Heart right ventricle (tissue), 16 donors: ENCODE data around the gene BORCS6. TPM values are rescaled to one million over a fixed set of nuclear protein-coding genes. Genes with fewer than 3 reads are reported as not detected.

Source experiments
- ATAC-seq, 8 donors: fragments of 200-7000 bp; cut with Tn5 transposase; one replicate each; pipeline ENCODE4 v1.9.1; 2020; ENCODE audit warnings: mild to moderate bottlenecking in 8 of 8, moderate library complexity in 8 of 8, moderate number of reproducible peaks in 1 of 8
- DNase-seq, 2 donors: peaks; one replicate each; pipeline ENCODE4 v3.0.0-alpha.2; 2020
- H3K27ac ChIP-seq, 10 donors: fragments of 200-600 bp; sonication (generic) in 2 of 10; one replicate each; pipeline versions ENCODE4 v1.5.0 to v1.8.0; 2020 to 2022; ENCODE audit warnings: mild to moderate bottlenecking in 3 of 10
- H3K27me3 ChIP-seq, 7 donors: fragments of 200-600 bp; one replicate each; pipeline ENCODE4 v1.8.0; 2021 to 2022; ENCODE audit warnings: mild to moderate bottlenecking in 2 of 7
- H3K36me3 ChIP-seq, 9 donors: fragments of 200-600 bp; sonication (generic) in 1 of 9; one replicate each; pipeline versions ENCODE4 v1.5.0 to v1.8.0; 2020 to 2022; ENCODE audit warnings: mild to moderate bottlenecking in 2 of 9
- H3K4me1 ChIP-seq, 9 donors: fragments of 200-600 bp; sonication (generic) in 1 of 9; one replicate each; pipeline versions ENCODE4 v1.5.0 to v1.8.0; 2020 to 2022; ENCODE audit warnings: mild to moderate bottlenecking in 4 of 9
- H3K4me3 ChIP-seq, 10 donors: fragments of 200-600 bp; sonication (generic) in 2 of 10; one replicate each; pipeline versions ENCODE4 v1.5.0 to v1.8.0; 2020 to 2022; ENCODE audit warnings: mild to moderate bottlenecking in 7 of 10, moderate library complexity in 2 of 10
- H3K9me3 ChIP-seq, 11 donors: fragments of 200-600 bp in 10 of 11; sonication (generic) in 2 of 11; one replicate each; pipeline versions ENCODE4 v1.5.0 to v1.8.0; 2013 to 2022; ENCODE audit warnings: mild to moderate bottlenecking in 2 of 11, control low read depth in 1 of 11, moderate library complexity in 1 of 11
- CTCF ChIP-seq, 9 donors: fragments of 200-600 bp; sonication (generic) in 2 of 9; IDR thresholded peaks; one replicate each; pipeline versions ENCODE4 v1.5.0 to v1.8.0; 2021 to 2022; ENCODE audit warnings: antibody characterized with exemption in 9 of 9, mild to moderate bottlenecking in 5 of 9, moderate library complexity in 1 of 9
- WGBS, 2 donors: extraction: QIAGEN DNeasy Blood & Tissue Kit; methylation state at CpG; one replicate each; pipeline ENCODE4 v1.1.7; 2013; ENCODE audit warnings: inconsistent platforms in 1 of 2; 5-methylcytosine and 5-hydroxymethylcytosine counted together
- intact Hi-C, 10 donors: fragments of 100-400 bp; cut with DNase I; formaldehyde crosslinking; loops; one replicate each; pipeline versions ENCODE4 v1.11.1 to v1.14.2; 2022
- microRNA-seq, 2 donors: library from miRNA; unstranded; fragments of <30 nt; microRNA quantifications; one replicate each; pipeline ENCODE4 v1.2.0, GENCODE V29; 2021
- polyA plus RNA-seq, 2 donors: library from polyadenylated mRNA; stranded (reverse); fragments of 200-250 nt; gene quantifications; one replicate each; pipeline ENCODE4 v1.2.3, GENCODE V29; 2013
- total RNA-seq, 10 donors: library from RNA; stranded (reverse); fragmentation: NEBNext Ultra II Directional in 3 of 10; extraction: Animal tissue kit (Norgen Biotek cat#: 25700) in 3 of 10; gene quantifications; one replicate each; pipeline versions ENCODE4 v1.2.1 to v1.2.4, GENCODE V29; 2021 to 2023
- donor health status: Arrhythmogenic right ventricular cardiomyopathy.
- donor health status: ischemic (EF 13 %, LVEDD 7.1; RV severe dilation, severe dysfunction).
- donor health status: healthy with polysubstance abuse.
- donor health status: DM: no; HTN: yes; CAD: no.
- donor health status: DM: no; HTN: no; CAD: no.
- donor health status: ischemic (EF 25% LVEDD 6.9; RV normal size, moderate dysfunction).
- donor health status: ischemic (EF 25% LVEDD 5.7; RV mildly dilated, moderate dysfunction).
- donor health status: healthy.
- donor health status: DM: yes; HTN: yes; CAD: no.
- donor health status: Ischemic cardiomyopathy.
- donor health status: ischemic (EF 35%, LVEDD 5.7; RV mildly dilated, moderate dysfunction).
- donor health status: nonischemic (EF 11% LVEDD 7.7; RV severe dilation, severe dysfunction).
- donor health status: DM: yes; HTN: yes; CAD: no.
- donor health status: PGD.
- donor health status: ischemic (EF 29% LVEDD 5.4; RV normal size, mild dysfunction).
- donor health status: nonischemic (EF 23%, LVEDD 6.1; RV moderate dilation, normal function).

Gene BORCS6
- total and polyA plus RNA-seq, 12 donors: 4.2 to 13.8 (median 7.7) TPM

GRCh38 chr17:8138672-8139371, 51.2 kb downstream of the BORCS6 start:
- Histone ChIP-seq H3K36me3 (peaks cover 16 to 46% (median 44%) of the 10 kb centered on the region in 9 donors), H3K27ac (peak overlapping the region; percentile 30 to 84 (median 72)), H3K4me1 (peaks cover 2 to 40% (median 28%) of the 10 kb centered on the region in 9 donors), H3K4me3 (peak overlapping the region in 7 of 10 donors; percentile 6 to 40 (median 21)), H3K9me3 (no peaks in the 10 kb centered on the region), H3K27me3 (no peaks in the 10 kb centered on the region)
- peak; percentile 84 to 94 (median 90) for TF ChIP-seq CTCF (IDR thresholded peaks at IDR 0.05)
- ATAC-seq (peak; percentile 91 to 97 (median 94)), DNase-seq (peak; percentile 95 to 96)
- 2% methylated on average over 46 of the region's 46 CpGs for WGBS, 2 donors
- intact Hi-C loops: loop anchor here in 6 of 10 donors (1.0 to 5.0 kb wide), 7 partner anchors 12 to 158 kb away; partner anchors contain the start of gene SLC25A35 (in 1 of the 6)

- DNase-seq (no peak), ATAC-seq (peak in 1 of 8 donors; percentile 34)
- H3K9me3 ChIP-seq: no peaks in the 10 kb centered on the region
- H3K27ac ChIP-seq: peak overlapping the region in 9 of 10 donors; percentile 49 to 84 (median 72)
- intact Hi-C loops: loop anchor here in 6 of 10 donors (1.0 to 5.0 kb wide), 6 partner anchors 16 to 159 kb away; partner anchors contain the start of gene SLC25A35 (in 1 of the 6)
- 0 to 3% methylated on average over 7 of the region's 7 CpGs for WGBS, 2 donors
- peaks cover 12 to 41% (median 39%) of the 10 kb centered on the region in 9 donors for H3K36me3 ChIP-seq
- peak overlapping the region in 7 of 10 donors; percentile 6 to 40 (median 21) for H3K4me3 ChIP-seq
- H3K4me1 ChIP-seq: peaks cover 2 to 40% (median 28%) of the 10 kb centered on the region in 9 donors
- no peak for TF ChIP-seq CTCF (IDR thresholded peaks at IDR 0.05)
- no peaks in the 10 kb centered on the region for H3K27me3 ChIP-seq
Observed at GRCh38 chr17:8138374-8138671, 51.7 kb downstream of the BORCS6 start.

Small RNA genes within 50 kb of the gene (microRNA-seq; reads per million reads assigned to microRNA genes)
- gene MIR4521 (54.5 to 69.5 reads per million in 2 donors), gene MIR6883 (0 to 1.0 reads per million in 2 donors)

Other genes starting within 250 kb of the BORCS6 start
- under 1 TPM in 6 of 10 donors, not detected in 4; 0.06 to 0.69 (median 0.36) TPM for gene GUCY2D, start 187.6 kb downstream of the BORCS6 start, total RNA-seq
- not detected for gene GUCY2D, start 187.6 kb downstream of the BORCS6 start, polyA plus RNA-seq
- under 1 TPM in 4 of 10 donors, not detected in 6; 0.10 to 0.76 (median 0.15) TPM for gene ALOX15B, start 151.1 kb downstream of the BORCS6 start, total RNA-seq
- 1 to 10 TPM in 1 of 2 donors, under 1 TPM in 1; 0.37 to 1.3 TPM for gene ALOX15B, start 151.1 kb downstream of the BORCS6 start, polyA plus RNA-seq
- not detected for gene ALOX12B, start 102.5 kb downstream of the BORCS6 start, total RNA-seq
- gene ALOX12B, start 102.5 kb downstream of the BORCS6 start, polyA plus RNA-seq: not detected
- not detected for gene ALOXE3, start 71.7 kb downstream of the BORCS6 start, total RNA-seq
- gene ALOXE3, start 71.7 kb downstream of the BORCS6 start, polyA plus RNA-seq: under 1 TPM in 1 of 2 donors, not detected in 1; 0.09 TPM
- gene HES7, start 66.1 kb downstream of the BORCS6 start, total RNA-seq: under 1 TPM in 5 of 10 donors, not detected in 5; 0.17 to 0.52 (median 0.38) TPM
- gene HES7, start 66.1 kb downstream of the BORCS6 start, polyA plus RNA-seq: 1 to 10 TPM in 1 of 2 donors, under 1 TPM in 1; 0.91 to 1.5 TPM
- gene PER1, start 37.8 kb downstream of the BORCS6 start, total RNA-seq: 100 to 1,000 TPM in 6 of 10 donors, 10 to 100 TPM in 4; 37.4 to 154 (median 112) TPM
- gene PER1, start 37.8 kb downstream of the BORCS6 start, polyA plus RNA-seq: 100 to 1,000 TPM; 112 to 135 TPM
- 10 to 100 TPM; 46.8 to 67.8 (median 62.7) TPM for gene VAMP2, start 27.2 kb downstream of the BORCS6 start, total RNA-seq
- gene VAMP2, start 27.2 kb downstream of the BORCS6 start, polyA plus RNA-seq: 10 to 100 TPM; 49.0 to 54.3 TPM
- 10 to 100 TPM in 1 of 10 donors, 1 to 10 TPM in 9; 5.2 to 15.2 (median 7.3) TPM for gene TMEM107, start 13.8 kb downstream of the BORCS6 start, total RNA-seq
- gene TMEM107, start 13.8 kb downstream of the BORCS6 start, polyA plus RNA-seq: 1 to 10 TPM; 4.5 to 7.8 TPM
- 1 to 10 TPM in 3 of 10 donors, under 1 TPM in 2, not detected in 5; 0.38 to 6.4 (median 1.0) TPM for gene AURKB, start 20.4 kb upstream of the BORCS6 start, total RNA-seq
- gene AURKB, start 20.4 kb upstream of the BORCS6 start, polyA plus RNA-seq: 1 to 10 TPM in 1 of 2 donors, under 1 TPM in 1; 0.38 to 1.5 TPM
- 10 to 100 TPM; 12.5 to 19.8 (median 14.8) TPM for gene CTC1, start 57.9 kb upstream of the BORCS6 start, total RNA-seq
- gene CTC1, start 57.9 kb upstream of the BORCS6 start, polyA plus RNA-seq: 10 to 100 TPM in 1 of 2 donors, 1 to 10 TPM in 1; 5.9 to 19.3 TPM
- 10 to 100 TPM in 9 of 10 donors, 1 to 10 TPM in 1; 9.6 to 17.9 (median 13.7) TPM for gene PFAS, start 59.1 kb upstream of the BORCS6 start, total RNA-seq
- gene PFAS, start 59.1 kb upstream of the BORCS6 start, polyA plus RNA-seq: 10 to 100 TPM in 1 of 2 donors, 1 to 10 TPM in 1; 8.6 to 11.2 TPM
- gene RANGRF, start 98.5 kb upstream of the BORCS6 start, total RNA-seq: 10 to 100 TPM; 20.7 to 28.2 (median 24.4) TPM
- gene RANGRF, start 98.5 kb upstream of the BORCS6 start, polyA plus RNA-seq: 10 to 100 TPM; 32.3 to 53.5 TPM
- gene SLC25A35, start 105.2 kb upstream of the BORCS6 start, total RNA-seq: 1 to 10 TPM; 1.5 to 4.5 (median 2.3) TPM
- gene SLC25A35, start 105.2 kb upstream of the BORCS6 start, polyA plus RNA-seq: 1 to 10 TPM; 2.4 to 6.8 TPM
- gene ARHGEF15, start 120.1 kb upstream of the BORCS6 start, total RNA-seq: 10 to 100 TPM; 13.5 to 30.6 (median 19.4) TPM
- 10 to 100 TPM; 11.1 to 32.7 TPM for gene ARHGEF15, start 120.1 kb upstream of the BORCS6 start, polyA plus RNA-seq
- gene ODF4, start 149.7 kb upstream of the BORCS6 start, total RNA-seq: not detected
- gene ODF4, start 149.7 kb upstream of the BORCS6 start, polyA plus RNA-seq: not detected
- gene RPL26, start 193.0 kb upstream of the BORCS6 start, total RNA-seq: 1,000 to 10,000 TPM; 1,004 to 1,398 (median 1,028) TPM
- gene RPL26, start 193.0 kb upstream of the BORCS6 start, polyA plus RNA-seq: 1,000 to 10,000 TPM in 1 of 2 donors, 100 to 1,000 TPM in 1; 890 to 4,129 TPM
- gene RNF222, start 207.6 kb upstream of the BORCS6 start, total RNA-seq: not detected
- not detected for gene RNF222, start 207.6 kb upstream of the BORCS6 start, polyA plus RNA-seq
- 10 to 100 TPM; 21.2 to 37.0 (median 28.4) TPM for gene NDEL1, start 245.7 kb upstream of the BORCS6 start, total RNA-seq
- gene NDEL1, start 245.7 kb upstream of the BORCS6 start, polyA plus RNA-seq: 10 to 100 TPM; 22.5 to 27.1 TPM